KBM-7 (cell line): Measurements from ENCODE around the gene ITGA11.

Experiments
- DNase-seq: peaks from one replicate; pipeline ENCODE4 v3.0.0-alpha.2; 2015
- in situ Hi-C: fragments of 300-500 bp; cut with MboI; formaldehyde crosslinking; loops from 2 replicates; pipeline ENCODE4 v1.14.3; 2020; ENCODE audit warnings: low sequenced_read_pairs, low pct_unique_long_range_greater_than_20kb, mixed read lengths

Gene ITGA11

DNA sequence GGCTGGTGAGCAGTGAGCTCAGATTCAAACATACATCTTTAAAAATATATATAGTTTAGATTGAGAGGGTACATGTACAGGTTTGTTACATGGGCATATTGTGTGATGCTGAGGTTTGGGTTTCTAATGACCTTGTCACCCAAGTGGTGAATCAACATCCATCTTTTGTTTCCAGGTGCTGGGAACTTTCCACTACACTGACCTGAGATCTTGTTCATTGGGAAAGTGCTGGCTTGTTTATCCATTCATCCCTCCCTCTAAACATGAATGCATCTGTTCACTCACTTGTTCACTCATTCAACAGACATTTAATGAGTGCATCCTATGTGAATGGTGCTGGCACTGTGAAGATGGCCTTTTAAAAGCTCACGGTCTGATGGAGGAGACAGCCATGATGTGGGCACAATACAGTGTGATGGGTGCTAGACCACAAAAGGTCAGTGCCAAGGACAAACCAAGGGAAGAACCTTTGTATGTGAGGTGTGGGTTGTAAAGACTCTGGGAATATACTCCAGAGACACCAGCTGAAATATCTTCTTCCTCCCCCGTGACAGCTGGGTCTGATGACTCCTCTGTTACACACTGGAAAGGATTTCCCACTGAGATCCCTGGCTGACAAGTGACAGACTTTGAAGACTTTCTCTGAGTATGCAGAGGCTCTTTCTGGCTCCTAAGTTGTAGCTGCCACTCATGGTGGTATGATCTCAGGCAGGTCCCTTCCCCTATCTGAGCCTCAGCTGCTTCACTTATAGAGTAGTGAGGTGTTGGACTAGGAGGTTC is 16.2 kb upstream of the ITGA11 start:
- in situ Hi-C loops = no loop called here
- no peak for DNase-seq

DNA sequence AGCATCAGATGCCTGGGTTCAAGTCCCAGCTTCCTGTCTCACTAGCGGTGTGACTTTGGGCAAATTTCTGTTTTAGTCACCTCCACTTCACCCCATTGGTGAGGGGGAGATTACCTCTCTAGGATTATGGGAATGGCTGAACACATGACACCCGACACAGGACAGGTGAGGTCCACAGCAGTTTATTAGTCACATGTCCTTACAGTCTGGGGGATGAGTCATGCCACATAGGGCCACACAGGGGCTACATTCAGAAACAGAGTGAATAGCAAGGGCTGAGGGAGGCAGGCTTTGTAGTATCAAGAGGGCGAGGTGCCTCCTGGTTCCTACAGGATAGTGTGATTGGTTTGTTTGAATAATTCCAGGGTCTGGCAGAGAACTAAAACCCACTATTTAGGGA is 15.2 kb upstream of the ITGA11 start:
- in situ Hi-C loops = no loop called here
- no peak for DNase-seq

DNA sequence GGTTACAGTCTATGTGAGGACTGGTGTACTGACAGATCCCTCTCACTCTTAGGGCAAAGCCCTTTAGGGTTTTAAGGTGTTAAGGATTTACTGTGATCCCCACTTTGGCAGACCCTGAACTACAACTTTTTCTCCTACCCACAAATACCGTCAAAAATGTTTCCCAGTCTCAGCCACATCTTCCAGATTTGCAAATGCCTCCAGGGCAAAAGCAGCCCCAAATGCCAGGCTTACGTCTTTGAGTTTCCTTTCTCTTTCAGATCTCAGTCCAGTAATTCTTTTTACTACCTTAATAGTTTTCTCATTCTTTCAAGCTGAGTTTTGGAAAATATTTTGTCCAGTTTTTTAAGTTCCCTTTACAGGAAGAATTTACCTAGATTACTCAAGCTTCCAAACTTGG is 13.4 kb upstream of the ITGA11 start:
- no peak for DNase-seq
- in situ Hi-C loops = no loop called here

DNA sequence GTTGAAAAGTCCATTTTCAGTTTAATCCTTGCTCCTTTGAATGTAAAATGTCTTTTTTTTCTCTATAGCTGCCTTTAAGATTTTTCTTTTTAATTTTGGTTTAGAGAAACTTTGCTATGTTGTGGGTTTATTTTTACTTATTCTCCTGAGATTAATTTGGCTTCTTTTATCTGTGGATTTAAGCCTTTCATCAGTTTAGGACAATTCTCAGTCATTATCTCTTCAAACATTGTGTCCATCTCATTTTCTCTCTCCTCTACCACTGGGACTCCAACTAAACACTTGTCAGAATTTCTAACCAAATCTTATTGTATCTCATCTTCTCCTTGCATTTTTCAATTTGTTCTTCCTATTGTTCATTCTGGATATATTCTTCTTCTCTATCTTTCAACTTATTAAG is 12.4 kb upstream of the ITGA11 start:
- in situ Hi-C loops = no loop called here
- DNase-seq = no peak

DNA sequence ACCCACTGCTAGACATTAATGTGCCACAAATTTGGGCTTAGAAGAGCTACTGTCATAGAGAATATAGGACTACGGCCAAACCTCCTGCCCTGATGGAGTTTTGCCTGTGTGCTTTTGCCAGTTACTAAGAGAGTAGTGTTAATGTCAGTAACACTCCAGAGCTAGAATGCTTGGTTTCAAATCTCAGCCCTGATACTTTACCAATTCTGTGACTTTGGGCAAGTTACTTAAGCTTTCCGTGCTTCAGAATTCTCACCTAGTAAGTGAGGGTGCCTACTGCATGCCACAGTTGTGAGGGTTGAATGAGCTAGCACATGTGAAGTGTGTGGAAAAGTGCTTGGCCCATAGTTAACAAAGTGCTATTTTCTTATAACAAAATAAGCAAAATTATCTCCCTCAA is 10.9 kb upstream of the ITGA11 start:
- in situ Hi-C loops = no loop called here
- no peak for DNase-seq

DNA sequence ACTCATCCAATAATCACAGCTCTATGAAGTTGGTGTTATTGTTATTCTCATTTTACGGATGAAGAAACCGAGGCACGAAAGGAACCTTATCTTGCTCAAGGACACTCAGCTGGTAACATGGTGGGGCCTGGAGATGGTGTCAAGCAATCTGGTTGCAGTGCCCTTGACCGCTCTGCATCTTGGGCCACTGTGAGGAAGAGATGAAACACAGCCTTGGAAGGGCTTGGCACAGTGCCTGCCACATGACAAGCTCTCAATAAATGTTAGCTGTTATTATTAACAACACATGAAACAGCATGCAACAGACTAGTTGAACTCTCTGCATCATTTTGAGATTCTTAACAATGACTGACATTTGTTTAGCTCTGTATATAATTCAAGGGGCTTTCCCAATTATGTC is 10.1 kb upstream of the ITGA11 start:
- no peak for DNase-seq
- in situ Hi-C loops = no loop called here

DNA sequence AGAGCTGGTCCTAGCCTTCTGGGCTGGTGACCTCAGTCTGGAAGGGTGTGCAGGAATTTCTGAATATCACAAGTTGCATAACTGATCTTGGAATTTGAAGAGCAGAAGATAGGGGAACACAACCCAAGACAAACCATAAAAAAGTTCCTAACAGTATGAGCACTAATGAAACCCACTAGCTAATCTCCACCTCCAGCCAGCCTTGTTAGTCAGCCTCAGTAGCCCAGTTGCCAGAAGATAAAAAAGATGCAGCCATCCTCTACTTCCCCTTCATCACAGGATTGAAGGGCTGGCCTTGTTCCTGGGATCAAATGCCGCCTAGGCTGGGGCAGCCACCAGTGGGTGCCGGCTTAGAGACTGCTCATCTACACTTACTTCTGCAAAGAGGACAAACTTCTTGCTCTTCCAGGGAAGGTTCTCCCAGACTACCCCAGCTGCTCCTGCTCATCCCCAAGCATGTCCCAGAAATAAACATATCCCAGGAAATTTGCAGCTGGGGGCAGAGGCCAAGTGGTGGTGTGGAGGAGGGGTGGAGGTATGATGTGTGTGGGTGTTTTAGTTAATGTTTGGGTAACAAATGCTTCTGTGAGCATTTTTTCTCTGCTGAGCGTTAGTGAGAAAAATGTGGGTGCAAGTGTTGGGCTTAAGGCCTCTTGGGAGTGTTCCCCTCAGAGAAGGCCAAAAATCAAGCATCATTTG is 9.2 kb upstream of the ITGA11 start:
- DNase-seq = no peak
- in situ Hi-C loops = no loop called here

DNA sequence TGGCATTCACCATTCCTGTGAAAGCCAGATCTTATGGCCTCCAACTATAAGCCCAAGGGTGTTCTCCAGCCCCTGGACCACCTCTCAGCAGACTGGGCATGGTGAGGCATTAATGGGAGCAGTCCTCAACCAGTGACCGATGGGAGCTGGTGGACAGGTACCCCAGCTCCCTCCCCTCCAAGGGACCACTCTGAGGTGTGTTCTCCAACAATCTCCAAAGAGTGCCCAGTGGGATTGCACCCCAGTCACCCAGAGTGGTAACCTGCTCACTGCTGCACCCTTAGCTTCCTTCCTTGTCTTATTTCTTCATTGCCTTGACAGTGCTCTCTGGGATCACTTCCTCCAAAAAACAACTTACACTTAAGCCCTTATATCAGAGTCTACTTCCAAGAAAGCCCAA is 8.2 kb upstream of the ITGA11 start:
- no peak for DNase-seq
- in situ Hi-C loops = no loop called here

DNA sequence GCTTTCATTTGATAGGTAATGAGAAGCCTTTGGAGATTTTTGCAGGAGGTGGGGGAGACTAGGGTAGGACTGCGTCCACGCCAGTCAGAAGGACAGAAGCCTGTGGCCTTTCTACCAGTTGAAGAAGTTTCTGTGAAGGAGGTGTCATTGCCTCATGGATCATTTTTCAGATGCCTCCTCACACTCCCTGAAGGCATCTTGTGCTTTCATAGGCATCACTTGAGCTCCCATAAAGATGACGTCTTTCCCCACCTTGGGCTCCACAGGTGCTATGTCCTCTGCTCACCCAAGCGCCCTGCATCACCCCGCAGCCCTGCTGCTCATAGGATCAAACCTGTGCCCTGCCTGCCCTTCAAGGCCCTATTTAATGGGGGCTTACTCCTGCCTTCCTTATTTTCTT is 7.5 kb upstream of the ITGA11 start:
- in situ Hi-C loops = no loop called here
- DNase-seq = no peak

DNA sequence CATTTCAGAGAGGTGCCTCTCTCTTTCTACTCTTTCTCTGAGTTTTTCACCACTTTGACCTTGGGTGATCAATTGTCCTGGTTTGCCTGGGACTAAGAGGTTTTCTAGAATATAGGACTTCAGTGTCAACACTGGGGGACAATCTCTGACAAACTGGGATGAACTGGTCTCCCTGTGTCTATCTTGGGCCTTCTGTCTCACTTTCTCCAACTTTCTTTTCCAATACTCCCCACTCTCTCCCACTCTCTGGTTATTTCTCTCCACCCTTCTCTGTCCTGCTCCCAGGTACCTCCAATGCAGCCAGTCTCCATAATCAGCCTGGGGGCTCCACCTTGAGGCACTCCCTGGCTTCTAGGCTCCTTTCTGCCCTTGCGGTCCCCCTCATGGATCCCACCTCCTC is 4.7 kb upstream of the ITGA11 start:
- in situ Hi-C loops = no loop called here
- no peak for DNase-seq

DNA sequence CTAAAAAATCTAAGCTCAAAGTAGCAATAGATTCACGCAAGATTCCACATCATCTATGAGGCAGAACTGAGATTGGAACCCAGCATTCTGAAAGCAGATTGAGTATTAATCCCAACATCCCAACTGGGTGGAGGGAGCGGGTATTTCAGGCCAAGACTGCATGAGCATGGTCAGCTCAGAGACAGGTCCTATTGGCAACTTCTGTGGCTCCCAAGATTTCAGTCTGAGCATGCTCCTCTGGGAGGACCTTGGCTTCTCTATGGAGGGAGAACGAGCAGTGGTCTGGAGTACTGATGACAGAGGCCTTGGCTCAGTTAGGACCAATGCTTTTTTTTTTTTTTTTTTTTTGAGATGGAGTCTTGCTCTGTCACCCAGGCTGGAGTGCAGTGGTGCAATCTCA is 4.0 kb upstream of the ITGA11 start:
- in situ Hi-C loops = no loop called here
- DNase-seq = no peak

DNA sequence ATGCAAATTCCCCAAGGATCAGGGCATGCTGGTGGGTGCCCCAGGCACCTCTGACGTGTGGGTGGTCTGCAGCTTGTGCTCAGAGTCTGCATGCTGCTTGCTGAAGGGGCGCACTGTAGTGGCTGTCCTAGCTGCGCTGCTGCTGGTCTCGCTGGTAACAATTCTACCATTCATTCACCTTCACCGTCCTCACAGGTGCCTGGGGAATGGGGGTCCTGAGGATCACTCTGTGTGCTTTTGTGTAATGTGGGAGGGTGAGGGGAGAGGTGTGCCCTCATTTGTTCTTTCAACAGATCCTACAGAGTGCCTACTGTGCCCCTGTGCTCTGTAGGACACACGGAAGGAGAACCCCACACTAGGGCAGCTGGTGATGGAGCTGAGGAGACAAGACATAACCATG is 2.1 kb upstream of the ITGA11 start:
- no peak for DNase-seq
- in situ Hi-C loops = no loop called here

DNA sequence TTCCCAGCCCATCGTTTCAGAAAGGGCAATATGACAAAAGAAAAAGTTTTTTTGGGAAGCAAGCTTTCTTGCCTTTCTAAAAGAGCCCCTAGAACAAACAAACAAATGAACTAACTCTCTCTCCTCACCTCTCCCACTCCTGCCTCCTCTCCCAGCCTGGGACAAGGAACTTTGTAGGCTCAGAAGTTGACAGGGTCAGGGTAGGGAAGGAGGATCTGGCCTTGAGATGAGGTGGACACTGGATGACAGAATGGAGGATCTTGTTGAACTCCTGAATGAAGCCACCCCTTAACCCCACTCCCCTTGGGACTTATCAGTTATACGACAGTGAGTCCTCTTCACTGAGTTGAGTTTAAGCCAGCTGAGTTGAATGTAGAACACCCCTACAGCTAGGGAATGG is 1.6 kb upstream of the ITGA11 start:
- DNase-seq = no peak
- in situ Hi-C loops = no loop called here

DNA sequence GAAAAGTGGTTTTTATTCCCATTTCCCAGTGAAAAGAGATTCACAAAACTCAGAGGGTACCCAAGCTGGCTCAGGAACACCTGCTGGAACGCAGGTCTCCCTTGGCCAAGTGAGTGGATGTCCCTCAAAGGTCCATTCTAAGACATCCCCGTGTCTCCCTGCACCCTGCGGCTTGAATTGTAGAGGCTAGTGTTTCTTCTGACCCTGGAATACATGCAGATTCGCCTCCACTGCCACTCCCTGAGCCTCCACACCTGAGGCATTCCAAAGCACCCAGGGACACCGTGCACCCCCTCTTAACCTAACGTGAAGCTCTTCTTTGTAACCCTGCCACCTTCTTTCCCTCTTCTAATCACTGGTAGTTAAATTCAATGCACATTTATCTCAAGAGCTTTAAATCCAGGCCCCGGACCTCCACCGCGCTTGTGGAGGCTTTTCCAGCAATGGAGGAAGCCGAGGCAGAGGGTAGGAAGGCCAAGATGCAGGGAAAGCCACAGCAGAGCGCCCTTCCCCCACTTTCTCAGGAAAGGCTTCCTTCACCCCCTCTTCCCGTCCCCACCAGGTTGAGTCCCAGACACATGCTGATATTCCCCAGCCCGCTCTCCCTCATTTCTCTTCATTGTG is 590 bp upstream of the ITGA11 start:
- in situ Hi-C loops = no loop called here
- no peak for DNase-seq

DNA sequence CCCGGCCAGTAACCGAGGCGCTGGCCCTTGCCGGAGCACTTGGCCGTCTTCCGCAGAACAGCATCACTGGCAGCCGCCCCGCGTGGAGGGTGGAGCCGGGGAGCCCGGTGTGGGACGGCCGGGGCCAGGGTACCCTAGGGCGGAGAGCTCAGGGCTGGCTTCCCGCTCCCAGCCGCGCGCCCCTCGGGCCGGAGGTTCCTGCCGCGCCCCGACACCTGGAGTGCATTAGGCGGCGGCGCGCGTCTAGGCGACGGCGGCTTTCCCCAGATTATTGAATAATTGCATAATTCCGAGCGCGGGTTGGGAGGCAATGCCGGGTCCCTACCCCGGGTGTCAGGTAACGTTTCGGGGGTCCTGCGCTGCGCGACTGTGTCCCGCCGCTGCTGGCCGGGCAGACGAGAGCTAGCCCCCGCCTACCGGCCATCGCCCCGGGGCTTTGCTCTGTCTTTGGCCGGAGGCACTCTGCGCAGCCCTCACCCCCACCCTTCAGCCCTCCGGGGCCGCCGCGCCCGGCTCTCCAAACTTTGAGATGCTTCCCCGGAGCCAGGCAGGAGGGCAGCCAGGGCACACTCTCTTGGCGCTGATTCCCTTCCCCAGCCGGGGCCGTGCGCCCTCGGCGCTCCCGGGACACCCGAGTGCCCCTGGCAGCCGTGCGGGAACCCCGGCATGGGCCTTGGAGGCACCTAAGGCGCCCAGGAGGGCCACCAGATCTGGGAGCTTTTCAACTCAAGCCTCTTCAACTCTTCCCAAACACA is 749 bp downstream of the ITGA11 start:
- in situ Hi-C loops = no loop called here
- no peak for DNase-seq

DNA sequence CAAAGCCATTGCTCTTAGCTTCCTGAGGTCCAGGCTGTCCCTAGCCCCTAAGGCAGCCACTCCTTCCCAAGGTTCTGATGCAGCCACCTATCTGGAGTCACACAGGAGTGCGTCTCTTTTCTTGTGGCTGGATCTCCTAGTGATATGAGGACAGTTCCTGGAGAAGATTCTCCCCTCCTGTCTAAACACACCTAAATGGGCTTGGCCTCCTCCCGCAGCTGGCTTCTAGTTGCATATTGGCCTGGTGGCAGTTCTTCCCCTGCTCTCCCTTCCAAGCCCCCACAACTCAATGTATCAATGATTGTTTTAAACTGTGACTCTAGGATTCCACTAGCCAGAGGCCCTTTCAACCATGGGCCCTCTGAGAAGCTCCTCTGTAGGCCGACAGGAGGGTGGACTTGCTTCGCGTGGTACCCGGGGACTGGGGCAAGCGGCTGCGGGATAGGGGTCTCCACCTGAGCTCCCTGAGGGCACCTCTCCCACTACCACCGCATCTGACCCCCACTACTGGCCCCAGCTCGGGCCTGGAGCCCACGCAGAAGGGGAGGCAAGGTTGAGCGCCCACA is 1.4 kb downstream of the ITGA11 start:
- DNase-seq = no peak
- in situ Hi-C loops = no loop called here

DNA sequence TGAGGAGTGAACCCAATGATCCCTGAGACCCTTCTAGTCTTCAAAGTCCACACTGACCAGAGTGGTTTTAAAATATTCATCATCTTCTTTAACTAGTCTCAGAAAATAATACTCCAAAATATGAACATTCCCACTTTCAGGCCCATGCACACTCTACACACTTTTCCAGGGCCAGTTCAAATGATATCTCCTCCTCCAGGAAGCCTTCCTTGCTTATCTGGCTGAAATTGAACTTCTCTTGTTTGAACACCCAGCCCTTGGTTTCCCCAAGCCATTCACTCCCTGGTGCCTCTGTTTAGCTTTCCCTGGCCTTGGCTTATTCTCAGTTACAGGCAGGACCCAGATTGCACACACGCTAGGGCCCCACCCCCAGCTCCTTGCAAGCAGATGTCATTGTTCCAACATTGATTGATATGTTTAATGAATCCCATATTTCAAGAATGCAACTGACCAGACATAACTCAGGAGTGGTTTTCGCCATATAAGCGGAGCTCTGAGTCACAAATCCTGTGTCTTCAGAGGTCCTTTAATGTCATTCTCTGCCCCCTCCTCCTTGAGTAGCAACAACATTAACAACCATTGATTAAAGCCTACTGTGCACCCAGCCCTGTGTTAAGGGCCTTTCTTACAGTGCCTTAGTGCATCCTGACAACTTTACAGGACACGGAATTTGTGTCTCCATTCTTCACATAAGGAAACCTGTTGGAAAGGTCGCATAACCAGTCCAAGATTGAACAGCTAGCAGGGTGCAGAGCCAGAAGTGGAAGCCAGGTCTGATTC is 2.1 kb downstream of the ITGA11 start:
- no peak for DNase-seq
- in situ Hi-C loops = no loop called here

DNA sequence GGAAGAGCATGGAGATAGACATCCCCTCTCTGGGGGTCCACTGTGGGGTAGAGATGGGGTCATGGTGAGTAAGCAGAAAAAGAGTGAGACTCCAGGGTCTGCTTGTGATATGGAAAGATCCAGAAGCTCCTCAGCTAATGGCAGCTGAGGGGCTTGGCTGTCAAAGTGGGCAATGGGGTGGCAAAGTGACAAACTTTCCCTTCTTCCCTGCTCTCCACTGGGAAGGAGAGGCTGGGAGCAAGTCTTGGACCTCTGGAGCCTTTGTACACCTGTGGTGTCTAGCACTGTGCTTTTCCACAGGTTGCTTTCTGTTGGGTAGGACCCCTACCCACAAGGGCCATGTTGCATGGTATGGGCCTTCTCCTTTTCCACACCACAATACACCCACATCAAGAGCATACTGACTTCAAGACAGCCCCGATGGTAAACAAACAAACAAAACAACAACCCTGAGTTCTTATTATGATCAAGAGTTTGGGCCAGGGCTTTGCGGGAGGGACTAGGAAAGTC is 3.5 kb downstream of the ITGA11 start:
- in situ Hi-C loops = no loop called here
- DNase-seq = no peak

DNA sequence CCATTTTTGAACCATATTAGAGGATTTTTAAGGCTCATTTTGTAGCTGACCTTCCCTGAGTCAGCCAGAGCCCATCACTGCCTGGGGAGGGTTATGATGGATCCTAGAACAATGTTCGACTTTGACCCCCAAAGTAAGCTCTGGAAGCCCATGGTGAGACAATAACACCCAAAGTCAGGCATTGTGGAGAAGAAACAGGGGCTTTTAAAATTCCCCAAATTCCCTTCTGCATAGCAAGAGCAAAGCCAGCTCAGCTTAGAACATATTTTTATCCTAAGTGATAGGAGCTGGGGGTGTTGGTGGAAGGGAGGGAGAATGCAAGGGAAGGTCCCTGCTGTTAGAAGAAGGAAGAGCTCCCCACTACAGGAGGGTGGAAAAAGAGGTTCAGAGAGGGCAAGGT is 4.0 kb downstream of the ITGA11 start:
- DNase-seq = no peak
- in situ Hi-C loops = no loop called here
